Measurements from ENCODE around the gene USP12. TPM values are rescaled to one million over a fixed set of nuclear protein-coding genes. Genes with fewer than 3 reads are reported as not detected.
"Not testable (repeated sequence)": the region's sequence is repeated elsewhere in the genome, so short reads cannot be mapped to it uniquely, and the experiment has no call there.

Gene USP12
- total RNA-seq, 4 donors from 2014 or later: 16.9 to 26.7 (median 22.6) TPM

DNA sequence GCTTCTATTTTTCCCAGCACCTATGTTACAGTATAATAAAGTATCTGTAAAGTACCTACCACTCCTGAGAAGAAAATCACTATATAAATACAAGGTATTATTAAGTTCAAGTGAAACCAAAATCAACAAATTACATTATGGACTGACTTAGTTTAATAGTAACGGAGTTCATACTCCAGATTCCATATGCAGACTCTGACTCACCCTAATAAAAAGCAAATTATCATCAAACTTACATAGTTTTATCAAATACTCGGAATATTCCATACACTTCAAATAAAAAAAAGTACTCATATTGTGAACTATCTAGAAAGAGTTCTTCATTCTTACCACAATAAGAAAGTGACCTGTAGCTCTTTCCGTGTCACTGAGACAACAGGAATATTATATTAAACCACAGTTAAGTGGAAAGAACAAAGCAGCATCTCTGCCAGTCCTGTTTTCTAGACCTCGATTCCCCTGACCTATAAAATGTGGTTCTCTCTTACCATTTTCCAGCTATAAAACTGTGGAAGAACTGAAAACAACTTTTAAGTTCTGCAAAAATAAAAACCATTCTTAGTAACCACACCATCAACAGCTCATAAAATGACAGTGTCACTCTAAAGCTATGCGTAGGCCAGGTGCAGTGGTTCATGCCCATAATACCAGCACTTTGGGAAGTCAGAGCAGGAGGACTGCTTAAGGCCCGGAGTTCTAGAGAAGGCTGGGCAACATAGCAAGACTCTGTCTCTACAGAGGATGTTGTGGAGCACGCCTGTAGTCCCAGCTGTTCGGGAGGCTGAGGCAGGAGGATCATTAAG lies 42.6 kb downstream of the USP12 start:
- TF ChIP-seq POLR2A (IDR thresholded peaks at IDR 0.05): no peak
- TF ChIP-seq EP300 (IDR thresholded peaks at IDR 0.05): no peak
- TF ChIP-seq, protein P1, sequence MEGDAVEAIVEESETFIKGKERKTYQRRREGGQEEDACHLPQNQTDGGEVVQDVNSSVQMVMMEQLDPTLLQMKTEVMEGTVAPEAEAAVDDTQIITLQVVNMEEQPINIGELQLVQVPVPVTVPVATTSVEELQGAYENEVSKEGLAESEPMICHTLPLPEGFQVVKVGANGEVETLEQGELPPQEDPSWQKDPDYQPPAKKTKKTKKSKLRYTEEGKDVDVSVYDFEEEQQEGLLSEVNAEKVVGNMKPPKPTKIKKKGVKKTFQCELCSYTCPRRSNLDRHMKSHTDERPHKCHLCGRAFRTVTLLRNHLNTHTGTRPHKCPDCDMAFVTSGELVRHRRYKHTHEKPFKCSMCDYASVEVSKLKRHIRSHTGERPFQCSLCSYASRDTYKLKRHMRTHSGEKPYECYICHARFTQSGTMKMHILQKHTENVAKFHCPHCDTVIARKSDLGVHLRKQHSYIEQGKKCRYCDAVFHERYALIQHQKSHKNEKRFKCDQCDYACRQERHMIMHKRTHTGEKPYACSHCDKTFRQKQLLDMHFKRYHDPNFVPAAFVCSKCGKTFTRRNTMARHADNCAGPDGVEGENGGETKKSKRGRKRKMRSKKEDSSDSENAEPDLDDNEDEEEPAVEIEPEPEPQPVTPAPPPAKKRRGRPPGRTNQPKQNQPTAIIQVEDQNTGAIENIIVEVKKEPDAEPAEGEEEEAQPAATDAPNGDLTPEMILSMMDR (IDR thresholded peaks at IDR 0.05): no peak
- Histone ChIP-seq H3K4me3 (no peak overlapping the region), H3K27ac (no peak overlapping the region), H3K4me1 (peaks cover 0 to 49% (median 10%) of the 10 kb centered on the region in 4 donors), H3K36me3 (peaks cover 0 to 8% (median 0%) of the 10 kb centered on the region in 3 donors), H3K27me3 (no peaks in the 10 kb centered on the region), H3K9me3 (peaks cover 0 to 6% (median 2%) of the 10 kb centered on the region in 4 donors)
- DNase-seq (ENCODE audit: low spot score in 2 of 2): no peak
- 72 to 74% methylated on average over 8 of the region's 8 CpGs for WGBS, 2 donors

DNA sequence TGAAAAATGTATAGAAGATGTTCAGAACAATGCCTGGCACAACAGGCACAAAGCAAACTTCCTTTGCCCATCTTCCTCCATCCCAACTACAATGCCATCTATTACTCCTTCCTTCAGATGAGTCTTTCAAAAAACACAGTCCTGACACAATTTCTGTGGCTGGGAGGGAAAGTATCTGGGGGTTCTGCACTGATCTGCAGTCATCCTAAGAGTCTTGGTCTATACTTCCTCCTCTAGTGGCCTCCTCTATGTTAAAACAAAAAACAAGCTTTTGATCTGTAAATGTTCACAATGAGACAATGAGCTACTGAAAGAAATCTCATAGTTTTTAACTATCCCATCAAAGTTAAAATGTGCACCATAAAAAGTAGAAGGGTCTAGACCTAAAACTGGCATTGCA lies 44.8 kb downstream of the USP12 start:
- Histone ChIP-seq H3K27ac (no peak overlapping the region), H3K4me1 (peaks cover 0 to 42% (median 10%) of the 10 kb centered on the region in 4 donors), H3K27me3 (no peaks in the 10 kb centered on the region)

DNA sequence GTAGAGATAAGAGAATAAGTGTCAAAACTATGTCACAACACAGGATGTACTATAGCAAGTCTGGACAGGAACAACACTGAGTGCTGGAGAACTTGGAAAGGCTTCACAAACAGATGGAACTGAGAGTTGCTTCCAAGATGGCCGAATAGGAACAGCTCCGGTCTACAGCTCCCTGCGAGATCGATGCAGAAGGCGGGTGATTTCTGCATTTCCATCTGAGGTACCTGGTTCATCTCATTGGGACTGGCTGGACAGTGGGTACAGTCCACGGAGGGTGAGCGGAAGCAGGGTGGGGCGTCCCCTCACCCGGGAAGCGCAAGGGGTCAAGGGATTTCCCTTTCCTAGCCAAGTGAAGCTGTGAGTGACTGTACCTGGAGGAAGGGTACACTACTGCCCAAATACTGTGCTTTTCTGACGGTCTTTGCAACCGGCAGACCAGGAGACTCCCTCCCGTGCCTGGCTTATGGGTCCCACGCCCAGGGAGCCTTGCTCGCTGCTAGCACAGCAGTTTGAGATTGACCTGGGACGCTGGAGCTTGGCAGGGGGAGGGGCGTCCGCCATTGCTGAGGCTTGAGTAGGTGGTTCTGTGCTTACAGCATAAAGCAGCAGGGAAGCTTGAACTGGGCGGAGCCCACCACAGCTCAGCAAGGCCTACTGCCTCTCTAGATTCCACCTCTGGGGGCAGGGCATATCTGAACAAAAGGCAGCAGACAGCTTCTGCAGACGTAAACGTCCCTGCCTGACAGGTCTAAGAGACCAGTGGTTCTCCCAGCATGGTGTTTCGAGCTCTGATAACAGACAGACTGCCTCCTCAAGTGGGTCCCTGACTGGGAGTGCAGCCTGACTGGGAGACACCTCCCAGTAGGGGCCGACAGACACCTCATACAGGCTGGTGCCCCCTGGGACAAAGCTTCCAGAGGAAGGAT lies 46.0 kb downstream of the USP12 start:
- H3K4me1 ChIP-seq: peaks cover 0 to 51% (median 15%) of the 10 kb centered on the region in 4 donors
- 92 to 93% methylated on average over 19 to 21 of the region's 23 CpGs for WGBS, 2 donors
- peaks cover 0 to 11% (median 2%) of the 10 kb centered on the region in 4 donors for H3K9me3 ChIP-seq
- peaks cover 0 to 8% (median 0%) of the 10 kb centered on the region in 3 donors for H3K36me3 ChIP-seq
- no peaks in the 10 kb centered on the region for H3K27me3 ChIP-seq
- TF ChIP-seq EP300 (IDR thresholded peaks at IDR 0.05): no peak
- TF ChIP-seq, protein P1 (IDR thresholded peaks at IDR 0.05): no peak
- no peak for TF ChIP-seq POLR2A (IDR thresholded peaks at IDR 0.05)
- no peak overlapping the region for H3K4me3 ChIP-seq
- no peak overlapping the region for H3K27ac ChIP-seq
- no peak for DNase-seq (ENCODE audit: low spot score in 2 of 2)

More for the DNA sequence above, 44.8 kb downstream of the USP12 start:
- Histone ChIP-seq H3K36me3 (peaks cover 0 to 8% (median 0%) of the 10 kb centered on the region in 3 donors), H3K9me3 (peaks cover 0 to 11% (median 2%) of the 10 kb centered on the region in 4 donors), H3K4me3 (no peak overlapping the region)
- DNase-seq (ENCODE audit: low spot score in 2 of 2): no peak
- TF ChIP-seq, protein P1 (IDR thresholded peaks at IDR 0.05): no peak
- TF ChIP-seq POLR2A (IDR thresholded peaks at IDR 0.05): no peak
- TF ChIP-seq EP300 (IDR thresholded peaks at IDR 0.05): no peak

DNA sequence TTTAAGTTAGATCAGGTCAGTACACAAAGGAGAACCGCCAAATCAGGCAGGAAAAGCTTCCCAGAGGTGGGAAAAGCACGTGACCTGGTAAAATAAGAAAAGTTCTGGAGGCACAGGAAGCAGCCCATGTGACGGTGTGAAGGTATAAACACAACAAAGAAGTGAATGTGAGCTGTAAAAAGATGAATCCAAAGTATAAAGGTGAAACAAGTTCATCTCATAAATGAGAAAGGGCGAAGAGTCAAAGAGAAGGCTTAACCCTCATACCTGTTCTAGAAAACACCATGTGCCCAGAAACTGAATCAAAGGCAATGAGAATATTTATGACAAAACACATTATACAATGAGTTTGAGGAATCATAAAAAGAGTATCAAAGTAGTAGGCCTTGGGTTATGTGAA lies 47.0 kb downstream of the USP12 start:
- DNase-seq (ENCODE audit: low spot score in 2 of 2): no peak
- Histone ChIP-seq H3K4me1 (peaks cover 0 to 58% (median 16%) of the 10 kb centered on the region in 4 donors), H3K27me3 (no peaks in the 10 kb centered on the region), H3K9me3 (peaks cover 0 to 6% (median 0%) of the 10 kb centered on the region in 4 donors), H3K36me3 (peaks cover 0 to 5% (median 0%) of the 10 kb centered on the region in 3 donors), H3K4me3 (no peak overlapping the region), H3K27ac (no peak overlapping the region)
- TF ChIP-seq, protein P1 (IDR thresholded peaks at IDR 0.05): no peak
- no peak for TF ChIP-seq POLR2A (IDR thresholded peaks at IDR 0.05)
- TF ChIP-seq EP300 (IDR thresholded peaks at IDR 0.05): no peak
- 91 to 95% methylated on average over 4 of the region's 4 CpGs for WGBS, 2 donors

DNA sequence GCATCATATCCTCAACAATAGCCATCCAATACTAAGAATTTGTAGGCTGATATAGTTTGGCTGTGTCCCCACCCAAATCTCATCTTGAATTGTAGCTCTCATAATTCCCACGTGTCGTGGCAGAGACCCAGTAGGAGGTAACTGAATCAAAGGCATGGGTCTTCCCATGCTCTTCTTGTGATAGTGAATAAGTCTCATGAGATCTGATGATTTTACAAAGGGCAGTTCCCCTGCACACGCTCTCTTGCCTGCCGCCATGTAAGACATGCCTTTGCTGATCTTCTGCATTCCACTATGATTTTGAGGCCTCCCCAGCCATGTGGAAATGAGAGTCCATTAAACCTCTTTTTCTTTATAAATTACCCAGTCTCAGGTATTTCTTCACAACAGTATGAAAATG lies 48.2 kb downstream of the USP12 start:
- H3K4me1 ChIP-seq: peaks cover 0 to 53% (median 16%) of the 10 kb centered on the region in 4 donors
- DNase-seq (ENCODE audit: low spot score in 2 of 2); H3K9me3 ChIP-seq; H3K27ac ChIP-seq; H3K36me3 ChIP-seq; H3K4me3 ChIP-seq; H3K27me3 ChIP-seq: not testable (repeated sequence)
- 95 to 98% methylated on average over 4 of the region's 4 CpGs for WGBS, 2 donors

Measured in tibial nerve (tissue), 4 donors.